GM19099 (cell line): ENCODE results near the gene STARD10.

ENCODE experiments used
- POLR2A ChIP-seq: IDR thresholded peaks from 3 replicates; pipeline ENCODE4 v1.6.1; 2011; ENCODE audit warnings: low read depth; ENCODE audit not compliant: insufficient read length; ENCODE audit errors: extremely low read depth

The STARD10 gene

DNA sequence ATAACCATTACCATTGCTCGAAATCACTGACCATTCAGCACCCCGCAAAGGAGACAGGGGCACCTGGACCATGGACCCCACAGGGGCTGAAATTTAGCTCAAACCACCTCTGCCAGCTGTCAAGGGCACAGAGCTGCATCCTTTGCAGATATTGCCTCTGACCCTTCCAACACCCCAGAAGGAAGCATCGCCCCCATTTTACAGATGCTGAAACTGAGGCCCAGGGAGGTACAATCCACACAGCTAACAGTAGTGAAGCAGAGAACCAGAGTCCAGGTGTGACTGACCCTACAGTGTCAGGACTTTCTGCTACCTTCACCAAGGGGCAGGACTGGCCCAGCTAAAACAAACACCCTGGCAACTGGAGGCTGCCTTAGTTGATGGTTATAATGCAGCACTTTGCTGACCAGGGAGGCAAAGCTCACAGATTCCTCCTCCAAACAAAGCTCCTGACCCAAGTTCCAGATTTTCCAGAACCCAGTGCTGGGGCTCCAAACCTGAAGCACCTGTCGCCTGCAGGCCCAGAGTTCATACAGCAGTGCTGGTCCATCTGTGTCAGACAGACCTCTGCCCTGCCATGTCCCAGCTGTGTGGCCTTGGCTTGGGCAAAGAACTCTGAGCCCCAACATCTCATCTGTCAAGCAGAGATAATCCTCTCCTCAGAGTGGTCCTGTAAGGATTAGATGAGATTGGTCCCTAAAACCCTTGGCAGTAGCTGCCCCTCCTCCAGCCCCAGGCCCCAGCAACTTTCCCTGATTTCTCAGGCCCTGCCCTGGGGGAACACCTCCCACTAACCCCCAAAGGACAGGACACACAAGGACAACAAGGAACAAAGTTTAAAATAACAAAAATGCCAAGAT is 26.4 kb downstream of the STARD10 start:
- TF ChIP-seq POLR2A = no peak

DNA sequence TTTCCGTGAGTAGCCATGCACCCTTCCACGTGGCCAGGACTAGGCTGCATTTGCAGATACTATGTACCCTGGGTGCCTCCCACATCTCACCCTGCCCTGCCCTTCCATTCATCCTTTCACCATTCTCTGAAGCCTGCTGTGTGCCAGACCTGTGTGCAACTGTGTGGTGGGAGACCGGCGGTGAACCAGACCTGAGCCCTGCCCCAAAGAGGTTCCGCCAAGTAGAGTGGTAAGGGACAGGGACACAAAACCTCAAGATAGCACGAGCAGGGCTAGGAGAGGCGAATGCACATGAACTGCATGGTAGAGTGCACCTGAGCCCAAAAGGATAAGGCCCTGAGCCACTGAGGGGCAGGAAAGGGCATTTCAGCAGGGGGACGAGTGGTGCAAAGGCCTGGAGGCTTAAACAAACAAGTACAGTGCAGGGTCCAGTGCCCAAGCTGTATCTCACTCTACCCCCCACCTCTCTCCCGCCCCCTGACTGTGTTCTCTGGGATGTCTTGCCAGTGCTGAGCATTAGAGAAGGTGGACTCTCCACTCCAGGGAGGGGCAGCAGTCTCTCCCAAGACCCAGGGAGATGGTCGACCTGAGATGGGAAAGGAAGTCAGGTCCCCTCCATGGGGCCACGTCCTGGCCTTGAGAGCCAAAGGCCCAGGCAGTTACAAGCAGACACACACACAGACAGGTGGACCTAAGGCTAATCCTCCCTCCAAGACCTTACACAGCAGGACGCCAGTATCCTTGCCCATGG is 27.5 kb downstream of the STARD10 start:
- TF ChIP-seq POLR2A = no peak

DNA sequence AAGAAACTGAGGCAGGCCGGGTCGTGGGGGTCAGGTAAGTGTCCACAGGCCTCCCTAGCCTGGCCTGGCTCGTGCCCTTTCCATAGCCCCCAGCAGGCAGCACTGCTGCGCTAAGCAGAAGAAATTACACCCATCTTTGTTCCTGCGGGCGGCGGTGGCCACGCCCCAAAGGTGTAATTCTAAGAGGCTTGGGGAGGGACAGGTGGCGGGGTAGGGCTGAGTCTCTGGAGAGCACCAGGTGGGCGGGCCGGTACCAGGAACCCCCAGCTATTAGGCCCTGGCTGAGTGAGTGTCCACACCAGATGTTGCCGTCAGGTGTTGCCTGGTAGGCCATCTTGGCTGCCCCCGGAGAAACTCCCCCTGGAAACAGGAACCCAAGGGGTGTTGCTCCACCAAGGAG is 29.3 kb downstream of the STARD10 start:
- TF ChIP-seq POLR2A = no peak

DNA sequence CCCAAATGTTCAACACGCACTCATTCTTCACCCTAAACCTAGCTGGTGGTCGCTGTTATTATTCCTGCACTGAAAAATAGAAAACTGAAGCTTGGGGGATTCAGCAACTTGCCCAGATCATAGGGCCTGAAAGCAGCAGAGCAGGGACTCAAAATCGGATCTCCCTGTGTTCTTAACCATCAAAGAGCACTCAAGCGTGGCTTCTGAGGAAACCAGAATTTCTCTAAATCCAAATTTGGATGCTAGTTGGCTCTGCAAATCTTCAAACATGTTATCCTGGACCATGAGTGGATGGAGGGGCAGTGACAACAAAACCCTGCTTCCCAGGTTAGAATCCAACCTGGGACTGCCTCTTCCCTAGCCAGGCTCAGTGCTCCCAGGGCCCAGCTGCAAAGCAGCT is 30.0 kb downstream of the STARD10 start:
- no peak for TF ChIP-seq POLR2A

DNA sequence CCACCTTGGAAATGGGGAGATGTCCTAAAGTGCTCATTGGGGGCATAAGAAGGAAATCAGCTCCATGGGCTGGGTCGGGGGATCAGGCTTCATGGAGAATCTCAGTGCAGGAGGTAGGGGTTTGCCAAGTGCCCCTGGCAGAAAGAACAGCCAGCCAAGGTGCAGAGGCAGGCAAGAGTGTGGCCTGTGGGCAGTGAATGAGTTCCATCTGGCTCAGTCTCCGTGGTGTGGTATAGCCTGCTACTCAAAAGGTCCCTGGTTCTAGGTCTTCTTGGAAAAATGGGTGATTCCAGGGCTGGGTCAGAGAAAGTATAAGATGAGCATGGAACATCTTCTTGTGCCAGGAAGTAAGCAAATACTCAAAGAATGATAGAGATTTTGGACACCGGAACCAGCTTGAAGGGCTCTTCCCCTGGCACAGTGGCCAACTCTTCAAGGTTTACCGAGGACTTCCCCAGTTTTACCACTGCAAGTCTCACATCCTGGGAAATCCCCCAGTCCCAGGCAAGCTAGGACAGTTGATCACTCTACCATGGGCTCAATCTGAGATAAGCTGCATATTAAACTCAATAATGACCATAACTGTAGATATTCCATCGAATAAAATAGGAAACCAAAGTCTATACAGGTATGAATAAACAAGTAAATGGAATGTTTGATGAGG is 31.1 kb downstream of the STARD10 start:
- no peak for TF ChIP-seq POLR2A

DNA sequence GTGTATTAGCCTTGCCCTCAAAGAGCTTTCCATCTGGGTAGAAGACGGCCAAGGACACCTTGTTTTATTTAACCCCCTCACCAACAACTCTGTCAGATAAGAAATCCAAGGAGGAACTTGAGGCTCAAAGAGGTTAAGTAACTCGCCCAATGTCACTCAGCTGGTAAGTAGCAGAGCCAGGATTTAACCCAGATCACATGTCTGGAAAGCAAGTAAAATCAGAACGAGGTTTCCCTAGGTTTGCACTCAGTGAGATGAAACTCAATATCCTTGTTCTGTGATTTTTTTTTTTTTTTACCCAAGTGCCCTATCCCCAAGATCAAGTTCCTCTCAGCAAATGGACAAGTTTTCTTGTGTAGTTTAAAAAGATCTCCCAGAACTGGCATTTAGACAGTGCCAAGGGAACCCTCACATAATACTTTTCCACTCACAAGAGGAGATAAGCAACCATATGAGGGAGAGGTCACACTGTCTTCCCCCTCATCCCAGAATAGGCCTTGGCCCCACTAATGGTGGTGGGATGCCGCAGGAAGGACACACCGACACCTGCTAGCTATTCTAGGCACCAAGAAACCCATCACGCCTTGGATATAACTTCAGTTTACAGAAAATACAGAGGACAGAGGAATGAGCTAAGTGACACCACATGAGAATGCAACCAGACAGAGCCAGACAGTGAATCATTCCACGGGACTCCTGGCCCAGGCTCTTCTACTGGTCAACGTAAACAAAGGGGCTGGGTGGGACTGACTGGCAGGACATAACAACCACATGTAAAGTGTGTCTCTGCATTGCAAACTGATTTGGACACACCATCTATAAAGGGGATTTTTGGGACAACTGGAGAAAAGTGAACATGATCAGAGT is 33.1 kb downstream of the STARD10 start:
- no peak for TF ChIP-seq POLR2A

DNA sequence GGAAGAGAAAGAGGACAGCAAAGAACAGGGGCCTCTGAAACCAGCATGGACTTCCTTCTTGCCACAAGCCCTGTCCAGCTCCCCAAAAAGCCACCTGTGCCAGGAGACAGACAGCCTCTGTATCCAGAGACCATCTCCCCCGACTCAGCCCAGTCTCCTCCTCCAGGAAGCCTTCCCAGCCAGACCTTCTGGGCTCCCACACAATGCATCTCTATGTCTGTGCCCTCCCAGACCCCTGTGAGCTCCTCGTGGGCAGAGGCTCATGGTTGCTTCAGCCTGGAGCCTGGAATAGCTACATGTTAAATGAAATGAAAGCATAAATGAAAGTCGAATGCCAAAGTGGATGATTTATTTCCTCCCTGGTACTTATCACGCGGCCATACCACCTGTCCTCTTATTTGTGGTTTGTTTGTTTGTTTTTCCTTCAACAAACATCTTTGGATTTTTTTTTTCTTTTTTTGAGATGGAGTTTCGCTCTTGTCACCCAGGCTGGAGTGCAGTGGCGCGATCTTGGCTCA is 34.3 kb downstream of the STARD10 start:
- TF ChIP-seq POLR2A = no peak

DNA sequence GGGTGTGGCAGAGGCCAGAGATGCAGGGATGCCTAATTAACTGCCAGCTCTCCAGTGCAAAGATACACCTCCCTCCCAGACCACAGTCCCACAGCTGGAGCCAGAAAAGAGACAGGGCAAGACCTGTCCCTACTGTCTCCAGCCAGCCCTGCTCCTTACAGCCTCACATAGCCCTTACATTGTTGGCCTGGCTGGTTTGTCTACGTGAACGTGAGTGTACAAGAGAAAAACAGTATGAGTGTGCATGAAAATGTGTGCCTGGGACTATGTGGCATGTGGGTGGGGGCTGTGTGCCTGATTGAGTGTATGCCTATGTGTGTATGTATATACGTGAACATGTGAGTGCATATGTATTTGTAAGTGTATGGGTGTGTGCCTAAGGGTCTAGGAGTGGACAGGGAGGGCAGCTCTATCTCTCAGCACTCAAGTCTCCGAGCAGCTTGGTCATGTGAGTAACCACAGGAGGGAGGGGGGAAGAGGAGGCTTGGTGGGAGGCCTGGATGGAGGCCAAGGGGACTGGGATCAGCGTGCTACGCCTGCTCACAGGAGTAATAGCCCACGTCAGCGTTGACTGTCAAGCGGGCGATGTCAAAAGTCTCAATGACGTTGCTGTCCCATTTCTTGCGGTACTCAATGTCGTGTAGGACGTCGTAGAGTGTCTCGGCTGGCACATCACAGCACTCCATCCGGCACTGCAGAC is 35.0 kb downstream of the STARD10 start:
- no peak for TF ChIP-seq POLR2A

DNA sequence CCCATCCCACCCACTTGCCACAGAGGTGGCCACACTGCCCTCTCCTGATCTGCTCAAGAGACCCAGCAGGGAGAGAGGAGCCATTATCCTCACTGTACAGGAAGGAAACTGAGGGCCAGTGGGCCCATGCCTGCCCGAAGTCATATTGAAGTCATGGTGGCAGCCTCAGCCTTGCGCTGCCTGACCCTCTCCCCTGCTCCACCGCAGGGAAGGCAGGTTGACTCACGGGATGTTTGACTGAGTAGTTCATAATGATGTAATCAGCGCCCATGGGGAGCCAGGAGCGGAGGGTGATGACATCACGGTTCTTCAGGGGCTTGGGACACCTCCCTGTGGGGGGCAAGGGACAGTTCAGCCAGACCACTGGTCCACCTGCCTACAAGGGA is 35.5 kb downstream of the STARD10 start:
- TF ChIP-seq POLR2A = no peak

DNA sequence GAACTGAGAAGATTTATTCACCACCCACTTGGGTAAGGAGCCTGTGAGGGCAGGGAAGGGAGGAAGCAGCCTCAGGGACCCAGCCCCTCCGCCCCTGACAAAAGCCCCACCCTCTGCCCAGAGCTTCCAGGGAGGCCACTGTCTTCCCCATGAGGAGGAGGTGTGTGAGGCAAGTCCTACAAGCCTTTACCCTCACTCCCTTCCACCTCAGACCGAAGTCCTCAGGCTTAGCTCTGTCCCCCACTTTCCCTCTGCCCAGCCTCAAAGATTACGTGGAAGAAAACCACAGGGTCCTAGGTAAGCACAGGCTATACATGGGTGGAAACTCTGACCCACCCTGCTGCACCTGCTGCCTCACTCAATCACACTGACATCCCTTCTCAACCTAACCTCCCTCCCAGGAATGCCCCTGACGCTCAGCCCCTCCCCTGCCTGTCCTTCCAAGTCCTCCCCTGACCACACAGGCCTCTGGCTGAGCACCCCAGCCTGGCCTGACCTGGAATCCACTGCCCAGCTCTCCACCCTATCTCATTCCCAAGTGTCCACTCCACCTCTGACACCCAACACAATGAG is 38.0 kb downstream of the STARD10 start:
- no peak for TF ChIP-seq POLR2A

DNA sequence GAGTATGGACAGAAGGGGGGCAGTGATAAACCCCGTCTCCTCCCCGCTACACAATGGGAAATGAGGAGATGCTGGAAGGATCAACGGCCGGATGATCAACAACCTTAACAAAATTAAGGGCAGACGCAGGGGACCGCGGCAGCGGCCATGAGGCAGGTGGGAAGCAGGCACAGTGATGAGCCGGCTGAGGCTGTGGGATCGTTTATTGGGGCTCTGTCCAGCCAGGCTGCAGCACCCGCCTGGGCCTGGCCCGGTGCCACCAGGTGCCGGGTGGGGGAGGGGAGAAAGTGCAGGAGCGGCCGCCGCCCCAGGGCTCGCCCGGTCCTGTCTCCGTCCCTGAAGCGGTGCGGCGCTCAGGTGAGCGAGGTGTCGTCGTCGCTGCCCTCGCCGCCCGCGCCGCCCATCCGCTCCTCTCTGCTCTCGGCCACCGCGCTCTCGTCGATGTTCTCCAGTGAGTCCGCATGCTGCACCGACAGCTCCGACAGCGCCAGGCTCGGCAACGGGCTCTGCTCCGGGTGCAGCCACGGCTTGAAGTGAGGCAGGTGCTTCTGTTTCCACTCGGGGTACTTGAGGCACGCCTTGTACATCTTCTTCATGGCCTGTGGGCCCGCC is 39.2 kb downstream of the STARD10 start:
- TF ChIP-seq POLR2A = no peak

DNA sequence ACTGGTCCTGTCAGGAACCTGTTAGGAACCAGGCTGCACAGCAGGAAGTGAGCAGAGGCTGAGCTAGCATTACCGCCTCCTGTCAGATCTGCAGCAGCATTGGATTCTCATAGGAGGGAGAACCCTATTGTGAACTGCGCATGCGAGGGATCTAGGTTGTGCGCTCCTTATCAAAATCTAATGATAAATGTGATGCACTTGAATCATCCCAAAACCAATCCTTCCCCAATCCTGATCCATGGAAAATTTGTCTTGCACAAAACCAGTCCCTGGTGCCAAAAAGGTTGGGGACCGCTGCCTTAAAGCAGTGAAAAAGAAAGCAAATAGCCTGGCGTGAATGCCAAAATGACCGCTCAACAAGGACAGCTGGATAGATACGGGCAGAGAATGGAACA is 39.7 kb downstream of the STARD10 start:
- no peak for TF ChIP-seq POLR2A
